GM18868 (cell line): ENCODE data around the gene PIK3R3.
A peak's percentile ranks its signal among the peaks of the same experiment; 100 is the strongest.
"Not testable (repeated sequence)": the region's sequence is repeated elsewhere in the genome, so short reads cannot be mapped to it uniquely, and the experiment has no call there.

Source experiments
- ATAC-seq: cut with Tn5 transposase; IDR thresholded peaks from one replicate; pipeline ENCODE4 v1.9.1; 2021; ENCODE audit warnings: mild to moderate bottlenecking, moderate library complexity; ENCODE audit not compliant: unreplicated experiment

PIK3R3 gene

GRCh38 chr1:46070164-46070814 lies 62.1 kb downstream of the PIK3R3 start:
- no peak for ATAC-seq

DNA sequence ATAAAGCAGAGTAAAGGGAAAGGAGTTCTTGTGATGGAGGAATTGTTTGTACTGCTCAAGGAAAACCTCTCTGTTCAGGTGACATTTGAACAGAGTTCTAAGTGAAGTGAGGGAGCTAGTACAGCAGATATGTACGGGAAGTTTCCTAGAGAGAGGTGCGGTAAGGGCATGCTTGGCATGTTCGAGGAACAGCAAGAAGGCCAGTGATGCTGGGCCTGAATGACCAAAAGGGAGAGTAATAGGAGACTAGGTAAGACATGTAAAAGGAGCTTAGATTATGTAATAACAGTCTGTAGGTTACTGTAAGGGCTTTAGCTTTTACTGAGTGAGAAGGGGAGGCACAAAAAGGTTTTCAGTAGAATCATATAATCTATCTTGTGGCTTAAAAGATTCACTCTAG lies 63.9 kb downstream of the PIK3R3 start:
- no peak for ATAC-seq

DNA sequence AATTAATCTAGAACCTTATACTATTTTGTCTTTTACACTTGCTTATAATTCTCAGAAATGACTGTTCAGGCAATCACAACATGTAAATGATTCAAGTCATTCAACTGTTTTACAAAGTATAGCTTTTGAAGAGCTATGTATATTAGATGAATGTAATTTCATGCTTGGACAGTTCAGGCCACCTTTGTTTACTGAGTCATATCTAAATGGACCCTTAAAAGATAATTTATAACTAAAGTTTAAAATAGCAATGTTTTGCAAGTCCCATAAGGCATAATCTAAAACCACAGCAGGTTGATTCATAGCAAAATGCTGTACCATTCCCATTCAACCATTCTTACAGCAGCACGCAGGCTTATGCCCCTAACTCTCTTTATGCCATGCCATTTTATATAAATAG lies 64.8 kb downstream of the PIK3R3 start:
- ATAC-seq = no peak

DNA sequence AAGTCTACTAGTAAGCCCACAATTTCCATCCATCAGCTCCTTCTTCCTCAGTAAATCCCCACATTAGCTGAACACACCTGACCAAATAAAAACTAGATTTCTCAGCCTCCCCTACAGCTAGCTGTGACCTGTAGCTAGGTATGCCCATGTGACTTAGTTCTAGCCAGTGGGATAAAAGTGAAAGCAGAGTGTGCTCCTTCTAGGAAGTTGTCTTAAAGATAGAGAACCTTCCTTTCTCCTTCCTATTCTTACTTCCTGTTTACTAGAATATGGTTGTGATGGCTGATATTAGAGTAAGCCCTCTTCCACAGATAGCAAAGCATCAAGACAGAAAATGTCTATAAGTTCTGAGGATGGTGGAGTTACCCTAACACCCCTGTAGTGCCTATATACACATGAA lies 67.0 kb downstream of the PIK3R3 start:
- no peak for ATAC-seq

- no peak for ATAC-seq
Observed at GRCh38 chr1:46064708-46065107, 67.7 kb downstream of the PIK3R3 start.

DNA sequence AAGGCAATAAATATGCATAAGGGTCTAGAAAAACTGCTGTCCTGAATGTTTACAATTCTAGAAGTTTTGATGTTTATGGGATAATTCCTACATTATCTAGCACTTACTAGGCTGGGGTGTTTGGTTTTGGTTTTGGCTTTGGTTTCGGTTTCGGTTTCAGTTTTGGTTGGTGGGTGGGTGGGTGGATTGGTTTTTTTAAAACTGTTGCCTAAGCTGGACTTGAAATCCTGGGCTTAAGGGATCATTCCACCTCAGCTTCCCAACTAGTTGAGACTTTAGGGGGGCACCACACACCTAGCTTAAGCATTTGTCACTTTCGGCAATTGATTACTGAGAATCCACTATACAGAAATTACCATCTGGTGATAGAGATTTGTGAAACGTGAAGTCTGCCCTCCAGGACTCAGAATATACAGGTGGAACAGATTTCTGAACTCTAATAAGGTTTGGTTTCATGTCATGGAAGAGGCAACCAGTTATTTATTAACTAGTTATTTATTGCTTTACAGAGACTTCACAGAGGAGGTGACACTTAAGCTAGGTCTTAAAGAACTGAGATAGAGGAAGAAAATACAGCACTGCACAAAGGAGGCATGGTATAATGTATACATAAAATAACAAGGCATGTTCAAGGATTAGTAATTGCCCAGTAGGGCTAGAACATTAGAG lies 69.6 kb downstream of the PIK3R3 start:
- no peak for ATAC-seq

DNA sequence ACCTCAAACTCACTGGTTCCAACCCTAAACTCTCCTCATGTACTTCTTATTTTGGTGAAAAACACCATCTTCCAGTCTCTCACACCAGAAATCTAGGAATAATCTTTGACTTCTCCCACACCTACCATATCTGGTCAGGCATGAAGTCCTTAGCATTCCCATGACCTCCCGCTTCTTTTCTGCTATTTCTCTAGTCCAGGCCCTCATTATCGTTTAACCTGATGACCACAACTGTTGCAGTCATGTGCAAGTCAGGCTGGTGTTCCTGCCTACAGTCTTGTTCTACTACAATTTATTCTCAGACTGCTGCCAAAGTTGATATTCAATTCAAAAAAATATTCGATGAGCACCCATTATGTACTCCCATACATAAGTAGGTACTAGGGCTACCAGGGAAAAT lies 71.3 kb downstream of the PIK3R3 start:
- ATAC-seq = no peak

DNA sequence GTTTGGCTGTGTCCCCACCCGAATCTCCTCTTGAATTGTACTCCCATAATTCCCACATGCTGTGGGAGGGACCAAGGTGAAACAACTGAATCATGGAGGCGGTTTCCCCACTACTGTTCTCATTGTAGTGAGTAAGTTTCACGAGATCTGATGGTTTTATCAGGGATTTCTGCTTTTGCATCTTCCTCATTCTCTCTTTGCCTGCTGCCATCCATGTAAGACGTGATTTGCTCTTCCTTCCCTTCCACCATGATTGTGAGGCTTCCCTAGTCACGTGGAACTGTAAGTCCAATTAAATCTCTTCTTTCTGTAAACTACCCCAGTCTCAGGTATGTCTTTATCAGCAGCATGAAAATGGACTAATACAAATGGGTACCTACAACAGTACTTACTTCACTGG lies 73.5 kb downstream of the PIK3R3 start:
- no peak for ATAC-seq

DNA sequence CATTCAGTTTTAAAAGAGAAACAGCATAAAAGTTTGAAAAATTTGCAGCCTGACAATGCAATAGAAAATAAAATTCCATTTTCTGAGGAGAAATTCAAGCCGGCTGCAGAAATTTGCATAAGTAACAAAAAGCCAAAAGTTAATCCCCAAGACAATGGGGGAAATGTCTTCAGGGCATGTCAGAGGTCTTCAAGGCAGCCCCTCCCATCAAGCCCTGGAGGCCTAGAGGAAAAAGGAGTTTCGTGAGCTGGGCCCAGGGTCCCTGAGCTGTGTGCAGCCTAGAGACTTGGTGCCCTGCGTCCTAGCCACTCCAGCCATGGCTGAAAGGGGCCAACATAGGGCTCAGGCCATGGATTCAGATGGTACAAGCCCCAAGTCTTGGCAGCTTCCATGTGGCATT lies 74.6 kb downstream of the PIK3R3 start:
- ATAC-seq = no peak

GRCh38 chr1:46057215-46057614 lies 75.2 kb downstream of the PIK3R3 start:
- not testable (repeated sequence) for ATAC-seq

- ATAC-seq = no peak
Observed at GRCh38 chr1:46056325-46056724, 76.1 kb downstream of the PIK3R3 start.

DNA sequence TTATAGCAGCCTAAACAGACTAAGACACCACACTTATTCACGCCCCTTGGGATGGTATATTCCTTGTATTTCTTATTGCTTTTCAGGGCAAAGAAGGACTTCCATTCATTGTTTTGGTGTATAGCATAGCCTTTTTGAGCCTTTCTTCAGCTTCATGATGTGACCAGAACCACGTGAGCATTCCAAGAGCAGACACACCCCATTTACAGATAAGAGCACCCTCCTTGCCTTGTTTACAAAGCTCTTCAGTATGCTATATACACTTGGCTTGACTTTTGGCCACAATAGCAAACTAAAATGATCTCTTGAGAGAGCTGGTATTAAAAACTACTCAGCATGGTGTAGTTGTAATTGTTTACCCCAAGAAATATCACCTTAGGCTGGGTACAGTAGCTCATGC lies 78.7 kb downstream of the PIK3R3 start:
- ATAC-seq = no peak

DNA sequence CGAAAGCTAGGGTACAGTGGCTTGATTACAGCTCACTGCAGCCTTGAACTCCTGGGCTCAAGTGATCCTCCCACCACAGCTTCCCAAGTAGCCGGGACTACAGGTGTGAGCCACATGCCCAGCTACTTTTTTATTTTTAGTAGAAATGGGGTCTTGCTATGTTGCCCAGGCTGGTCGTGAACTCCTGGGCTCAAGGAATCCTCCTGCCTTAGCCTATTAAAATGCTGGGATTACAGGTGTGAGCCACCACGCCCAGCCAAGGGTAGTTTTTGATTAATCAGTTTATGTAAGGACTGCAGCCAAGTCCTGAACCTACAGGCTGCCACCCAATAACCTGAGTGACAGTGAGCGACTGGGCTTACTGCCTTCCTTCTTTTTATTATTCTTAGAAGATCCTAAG lies 88.3 kb downstream of the PIK3R3 start:
- ATAC-seq = no peak

DNA sequence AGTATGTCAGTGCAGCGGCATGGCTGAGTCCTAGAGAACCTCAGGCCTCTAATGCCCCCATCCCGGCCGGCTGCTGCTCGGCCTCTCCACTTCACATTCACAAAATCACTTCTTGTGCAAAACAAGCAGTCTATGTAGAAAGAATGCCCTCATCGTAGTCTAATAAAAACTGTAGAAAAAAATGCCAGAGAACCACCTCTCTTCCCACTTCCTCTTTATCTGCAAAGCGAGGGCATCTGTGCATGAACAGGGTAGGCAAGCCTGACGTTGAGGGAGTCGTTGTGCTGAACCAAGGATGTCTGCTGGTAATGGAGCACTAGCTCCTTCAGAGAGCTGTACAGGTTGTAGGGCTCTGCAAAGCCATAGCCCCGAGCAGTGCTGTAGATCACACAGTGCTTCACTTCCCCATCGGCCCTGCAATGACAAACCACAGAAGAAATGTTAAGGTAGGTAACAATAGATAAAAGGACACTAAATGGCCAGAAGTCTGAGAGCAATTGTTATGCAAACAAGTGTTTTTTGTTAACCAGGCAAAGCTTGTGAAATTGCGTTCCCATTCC lies 88.9 kb downstream of the PIK3R3 start:
- ATAC-seq = peak; percentile 92

DNA sequence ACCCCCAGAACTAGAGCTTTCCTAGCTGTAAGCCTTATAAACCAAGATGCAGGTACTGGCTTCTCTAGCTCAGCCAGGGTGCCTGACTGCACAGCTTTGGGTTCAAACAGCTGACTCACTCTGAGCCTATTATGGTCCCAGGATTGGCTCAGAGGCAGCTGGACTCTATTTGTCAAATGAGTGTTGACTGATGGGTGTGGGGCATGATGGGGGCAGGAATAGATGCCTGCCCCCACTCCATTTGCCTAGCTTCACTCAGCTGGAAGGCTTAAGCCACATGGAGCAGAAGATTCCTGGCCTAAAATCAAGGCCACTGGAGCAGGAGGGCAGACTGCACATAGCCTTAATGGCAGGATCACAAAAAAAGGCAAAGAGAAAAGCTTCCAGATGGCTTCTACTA lies 90.5 kb downstream of the PIK3R3 start:
- no peak for ATAC-seq

- ATAC-seq = no peak
Observed at GRCh38 chr1:46041551-46041950, 90.9 kb downstream of the PIK3R3 start.

GRCh38 chr1:46039571-46040052 lies 92.8 kb downstream of the PIK3R3 start:
- no peak for ATAC-seq

DNA sequence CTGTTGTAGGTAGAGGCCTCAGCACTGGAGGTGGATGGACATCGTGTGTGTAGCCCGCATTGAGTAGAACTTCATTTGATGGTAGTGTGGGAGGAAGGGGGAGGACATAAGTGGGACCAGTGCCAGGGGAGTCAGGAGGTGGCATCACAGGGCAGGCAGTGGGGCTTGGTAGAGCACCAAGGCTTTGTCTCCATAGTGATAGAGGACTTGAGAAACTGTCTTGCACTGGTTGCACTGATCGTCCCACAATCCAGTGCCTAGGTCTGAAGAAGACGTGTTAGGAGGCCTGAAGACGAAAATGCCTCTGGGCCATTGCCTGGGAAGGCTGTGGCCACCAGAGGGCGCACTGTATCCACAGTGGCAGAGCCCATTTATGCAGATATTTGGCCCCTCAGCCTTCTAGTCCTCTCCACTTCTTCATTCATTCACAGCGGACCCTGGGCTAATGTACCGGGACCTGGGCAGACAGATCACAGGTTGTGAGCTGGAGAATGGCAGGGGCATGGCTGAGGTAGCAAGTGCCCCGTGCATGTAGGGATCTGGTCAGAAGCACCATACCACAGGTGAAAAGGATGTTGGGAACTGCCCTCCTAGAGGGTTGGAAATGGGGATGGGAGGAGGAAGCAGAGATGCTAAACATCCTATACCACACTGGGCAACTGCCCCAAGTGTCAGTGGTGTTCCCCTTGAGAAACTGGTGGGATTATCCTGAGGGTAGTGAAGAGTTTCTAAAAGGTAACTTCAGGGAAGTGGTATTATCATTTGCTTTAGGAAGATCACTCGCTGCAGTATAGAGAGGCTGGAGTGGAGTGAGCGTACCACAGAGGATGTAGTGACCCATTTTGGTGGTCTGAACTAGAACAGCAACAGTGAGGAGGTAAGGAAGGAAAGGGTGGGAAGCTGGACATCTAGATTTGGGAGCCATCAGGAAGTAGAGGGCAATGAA lies 95.3 kb downstream of the PIK3R3 start:
- ATAC-seq = peak; percentile 69

DNA sequence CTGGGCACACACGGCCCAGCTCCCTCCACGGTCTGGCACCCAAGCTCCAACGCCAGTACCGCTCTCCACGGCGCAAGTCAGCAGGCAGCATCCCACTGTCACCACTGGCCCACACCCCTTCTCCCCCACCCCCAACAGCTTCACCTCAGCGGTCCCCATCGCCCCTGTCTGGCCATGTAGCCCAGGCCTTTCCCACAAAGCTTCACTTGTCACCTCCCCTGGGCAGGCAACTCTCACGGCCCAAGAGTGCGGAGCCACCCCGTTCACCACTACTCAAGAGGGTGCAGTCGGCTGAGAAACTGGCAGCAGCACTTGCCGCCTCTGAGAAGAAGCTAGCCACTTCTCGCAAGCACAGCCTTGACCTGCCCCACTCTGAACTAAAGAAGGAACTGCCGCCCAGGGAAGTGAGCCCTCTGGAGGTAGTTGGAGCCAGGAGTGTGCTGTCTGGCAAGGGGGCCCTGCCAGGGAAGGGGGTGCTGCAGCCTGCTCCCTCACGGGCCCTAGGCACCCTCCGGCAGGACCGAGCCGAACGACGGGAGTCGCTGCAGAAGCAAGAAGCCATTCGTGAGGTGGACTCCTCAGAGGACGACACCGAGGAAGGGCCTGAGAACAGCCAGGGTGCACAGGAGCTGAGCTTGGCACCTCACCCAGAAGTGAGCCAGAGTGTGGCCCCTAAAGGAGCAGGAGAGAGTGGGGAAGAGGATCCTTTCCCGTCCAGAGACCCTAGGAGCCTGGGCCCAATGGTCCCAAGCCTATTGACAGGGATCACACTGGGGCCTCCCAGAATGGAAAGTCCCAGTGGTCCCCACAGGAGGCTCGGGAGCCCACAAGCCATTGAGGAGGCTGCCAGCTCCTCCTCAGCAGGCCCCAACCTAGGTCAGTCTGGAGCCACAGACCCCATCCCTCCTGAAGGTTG lies 97.6 kb downstream of the PIK3R3 start:
- no peak for ATAC-seq
